ENCODE measurements around the gene VCX.

GRCh38 chrX:7889135-7889534 lies 46.2 kb downstream of the VCX start:
- TF ChIP-seq CTCF (IDR thresholded peaks at IDR 0.05) (no peak), SMAD3 (CRISPR knock-in tag; IDR thresholded peaks at IDR 0.05; ENCODE audit: borderline replicate concordance) (no peak), FOXP1 (CRISPR knock-in tag; IDR thresholded peaks at IDR 0.05; ENCODE audit: borderline replicate concordance) (no peak), MLX (CRISPR knock-in tag; IDR thresholded peaks at IDR 0.05) (no peak), ZNF317 (CRISPR knock-in tag; IDR thresholded peaks at IDR 0.05; ENCODE audit: borderline replicate concordance, low read depth) (no peak), HMGXB4 (CRISPR knock-in tag; IDR thresholded peaks at IDR 0.05) (no peak), TEAD4 (CRISPR knock-in tag; IDR thresholded peaks at IDR 0.05) (no peak), NR3C1 (CRISPR knock-in tag; conservative IDR thresholded peaks at IDR 0.05; ENCODE audit: low read depth) (no peak), CREM (CRISPR knock-in tag; IDR thresholded peaks at IDR 0.05) (no peak)
- TF ChIP-seq, protein P1, sequence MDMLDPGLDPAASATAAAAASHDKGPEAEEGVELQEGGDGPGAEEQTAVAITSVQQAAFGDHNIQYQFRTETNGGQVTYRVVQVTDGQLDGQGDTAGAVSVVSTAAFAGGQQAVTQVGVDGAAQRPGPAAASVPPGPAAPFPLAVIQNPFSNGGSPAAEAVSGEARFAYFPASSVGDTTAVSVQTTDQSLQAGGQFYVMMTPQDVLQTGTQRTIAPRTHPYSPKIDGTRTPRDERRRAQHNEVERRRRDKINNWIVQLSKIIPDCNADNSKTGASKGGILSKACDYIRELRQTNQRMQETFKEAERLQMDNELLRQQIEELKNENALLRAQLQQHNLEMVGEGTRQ (CRISPR knock-in tag; IDR thresholded peaks at IDR 0.05): no peak
- TF ChIP-seq, protein P2, sequence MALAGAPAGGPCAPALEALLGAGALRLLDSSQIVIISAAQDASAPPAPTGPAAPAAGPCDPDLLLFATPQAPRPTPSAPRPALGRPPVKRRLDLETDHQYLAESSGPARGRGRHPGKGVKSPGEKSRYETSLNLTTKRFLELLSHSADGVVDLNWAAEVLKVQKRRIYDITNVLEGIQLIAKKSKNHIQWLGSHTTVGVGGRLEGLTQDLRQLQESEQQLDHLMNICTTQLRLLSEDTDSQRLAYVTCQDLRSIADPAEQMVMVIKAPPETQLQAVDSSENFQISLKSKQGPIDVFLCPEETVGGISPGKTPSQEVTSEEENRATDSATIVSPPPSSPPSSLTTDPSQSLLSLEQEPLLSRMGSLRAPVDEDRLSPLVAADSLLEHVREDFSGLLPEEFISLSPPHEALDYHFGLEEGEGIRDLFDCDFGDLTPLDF (CRISPR knock-in tag; IDR thresholded peaks at IDR 0.05): no peak

Measured in WTC11 (cell line).